ENCODE data around the gene TF.

TF gene

GRCh38 chr3:133836497-133837158, 90.4 kb downstream of the TF start:
- DNase-seq (ENCODE audit: low spot score): no peak

- DNase-seq (ENCODE audit: low spot score): no peak
These were observed 91.5 kb downstream of the TF start for GRCh38 chr3:133837487-133838295.

DNA sequence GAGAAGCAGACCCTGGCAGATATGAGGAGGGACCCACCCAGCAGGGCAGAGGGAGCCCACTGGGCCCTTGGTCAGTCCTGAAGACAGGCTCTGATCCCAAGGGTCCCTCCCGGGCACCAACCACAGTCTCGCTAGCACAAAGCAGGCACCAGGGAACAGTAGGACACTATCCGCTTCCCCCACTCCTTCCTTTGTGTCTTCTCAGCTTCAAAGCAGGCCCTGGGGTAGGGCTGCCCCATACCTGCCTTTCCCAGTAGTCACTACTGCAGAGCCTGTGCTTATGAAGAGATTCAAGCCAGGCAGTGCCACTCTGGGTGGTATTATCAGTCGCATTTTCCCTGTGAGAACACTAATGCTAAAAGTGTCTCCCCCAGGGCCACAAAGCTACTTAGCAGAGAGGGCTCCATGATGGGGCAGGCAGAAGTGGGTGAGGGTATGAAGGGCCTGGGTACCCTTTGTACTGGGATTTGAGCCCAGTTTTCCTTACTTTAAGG, 92.2 kb downstream of the TF start:
- no peak for DNase-seq (ENCODE audit: low spot score)

GRCh38 chr3:133838916-133839800, 93.0 kb downstream of the TF start:
- DNase-seq (ENCODE audit: low spot score): no peak

- DNase-seq (ENCODE audit: low spot score): no peak
These were observed 94.0 kb downstream of the TF start for GRCh38 chr3:133840055-133840737.

DNA sequence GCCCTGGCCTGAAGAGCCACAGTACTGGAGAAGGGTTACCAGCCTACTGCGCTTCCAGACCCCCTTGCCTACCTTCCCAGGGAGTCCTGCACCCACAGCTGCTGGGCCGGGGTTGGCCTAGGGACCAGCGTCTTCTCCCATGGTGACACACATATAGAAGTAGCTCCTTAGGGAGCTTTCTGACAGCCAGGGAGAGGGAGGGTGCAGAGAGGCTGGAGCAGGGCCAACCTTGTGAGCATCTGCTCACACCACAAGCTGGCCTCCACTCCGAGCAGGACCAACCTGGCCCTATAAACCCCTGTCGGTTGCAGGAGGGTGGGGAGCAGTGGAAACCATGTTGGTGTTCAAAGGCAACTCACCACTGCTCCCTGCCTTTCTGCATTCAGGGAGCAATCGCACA, 94.6 kb downstream of the TF start:
- no peak for DNase-seq (ENCODE audit: low spot score)

DNA sequence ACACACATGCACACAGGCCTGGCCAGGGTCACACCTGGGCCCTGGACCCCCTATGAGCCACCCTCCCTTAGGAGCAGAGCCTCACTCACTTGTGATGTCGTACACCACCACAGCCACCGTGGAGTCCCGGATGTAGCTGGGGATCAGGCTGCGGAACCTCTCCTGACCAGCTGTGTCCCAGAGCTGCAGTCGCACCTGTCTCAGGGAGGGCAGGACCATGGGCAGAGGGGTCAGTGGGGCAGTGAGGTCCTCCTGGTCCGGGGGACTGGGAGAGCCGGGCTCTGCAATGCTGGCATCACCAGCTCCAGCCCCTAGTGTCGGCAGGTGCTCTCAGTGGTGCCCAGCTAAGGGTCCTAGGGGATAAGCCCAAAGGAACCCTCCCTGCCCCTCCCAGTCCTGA, 95.0 kb downstream of the TF start:
- DNase-seq (ENCODE audit: low spot score): no peak

- no peak for DNase-seq (ENCODE audit: low spot score)
These were observed 96.0 kb downstream of the TF start for GRCh38 chr3:133842158-133842557.

GRCh38 chr3:133843634-133844033, 97.4 kb downstream of the TF start:
- no peak for DNase-seq (ENCODE audit: low spot score)

- no peak for DNase-seq (ENCODE audit: low spot score)
These were observed 98.9 kb downstream of the TF start for GRCh38 chr3:133845127-133845526.
